Measurements from ENCODE around the gene RAET1E.

DNA sequence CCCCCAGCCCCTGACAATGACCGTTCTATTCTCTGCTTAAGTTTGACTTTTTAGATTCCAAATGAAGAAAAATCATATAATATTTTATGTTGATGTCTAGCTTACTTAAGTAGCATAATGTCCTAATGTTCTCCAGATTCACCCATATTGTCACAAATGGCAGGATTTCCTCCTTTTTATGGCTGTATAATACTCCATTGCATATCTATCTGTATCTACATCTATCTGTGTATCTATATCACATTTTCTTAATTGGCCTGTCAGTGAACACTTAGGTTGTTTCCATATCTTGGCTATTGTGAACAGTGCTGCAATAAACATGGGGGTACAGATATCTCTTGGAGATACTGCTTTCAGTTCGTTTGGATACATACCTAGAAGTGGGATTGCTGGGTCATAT, 26.7 kb downstream of the RAET1E start:
- TF ChIP-seq, protein P1, sequence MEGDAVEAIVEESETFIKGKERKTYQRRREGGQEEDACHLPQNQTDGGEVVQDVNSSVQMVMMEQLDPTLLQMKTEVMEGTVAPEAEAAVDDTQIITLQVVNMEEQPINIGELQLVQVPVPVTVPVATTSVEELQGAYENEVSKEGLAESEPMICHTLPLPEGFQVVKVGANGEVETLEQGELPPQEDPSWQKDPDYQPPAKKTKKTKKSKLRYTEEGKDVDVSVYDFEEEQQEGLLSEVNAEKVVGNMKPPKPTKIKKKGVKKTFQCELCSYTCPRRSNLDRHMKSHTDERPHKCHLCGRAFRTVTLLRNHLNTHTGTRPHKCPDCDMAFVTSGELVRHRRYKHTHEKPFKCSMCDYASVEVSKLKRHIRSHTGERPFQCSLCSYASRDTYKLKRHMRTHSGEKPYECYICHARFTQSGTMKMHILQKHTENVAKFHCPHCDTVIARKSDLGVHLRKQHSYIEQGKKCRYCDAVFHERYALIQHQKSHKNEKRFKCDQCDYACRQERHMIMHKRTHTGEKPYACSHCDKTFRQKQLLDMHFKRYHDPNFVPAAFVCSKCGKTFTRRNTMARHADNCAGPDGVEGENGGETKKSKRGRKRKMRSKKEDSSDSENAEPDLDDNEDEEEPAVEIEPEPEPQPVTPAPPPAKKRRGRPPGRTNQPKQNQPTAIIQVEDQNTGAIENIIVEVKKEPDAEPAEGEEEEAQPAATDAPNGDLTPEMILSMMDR (IDR thresholded peaks at IDR 0.05; ENCODE audit: extremely low read depth in 1 of 2, insufficient read depth in 1 of 2, low read depth in 1 of 2, low read length in 2 of 2): no peak
- no peak for TF ChIP-seq POLR2AphosphoS5 (IDR thresholded peaks at IDR 0.05; ENCODE audit: insufficient read depth, low read depth, low read length)
